ENCODE measurements around the gene NCK2.

NCK2 gene

DNA sequence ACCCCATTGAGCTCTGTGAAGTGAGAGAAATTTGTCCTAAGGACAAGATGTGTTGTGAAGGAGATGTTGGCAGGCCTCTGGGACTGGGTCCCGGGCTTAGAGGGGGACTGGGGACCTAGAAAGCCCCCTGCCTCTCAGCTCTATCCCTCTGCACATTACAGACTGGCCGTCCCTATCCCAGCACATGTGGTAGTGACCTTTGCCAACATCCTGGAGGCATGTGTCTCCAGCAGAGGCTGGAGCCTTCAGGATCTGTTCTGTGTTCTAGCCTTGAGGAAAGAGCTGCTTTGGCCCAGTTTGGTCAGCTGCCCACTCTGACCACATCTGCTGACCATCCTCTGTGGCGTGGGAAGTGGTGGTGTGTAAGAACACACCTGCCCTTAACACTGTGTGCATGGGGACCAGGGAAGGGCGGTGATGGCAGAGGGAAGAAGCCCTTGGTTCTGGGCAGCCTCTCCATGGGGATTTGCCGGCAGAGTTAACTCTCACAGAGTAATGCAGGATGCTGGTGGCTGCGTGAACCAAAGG is 33.4 kb downstream of the NCK2 start:
- DNase-seq, result no peak

GRCh38 chr2:105779394-105779793 is 34.7 kb downstream of the NCK2 start:
- DNase-seq, result no peak

DNA sequence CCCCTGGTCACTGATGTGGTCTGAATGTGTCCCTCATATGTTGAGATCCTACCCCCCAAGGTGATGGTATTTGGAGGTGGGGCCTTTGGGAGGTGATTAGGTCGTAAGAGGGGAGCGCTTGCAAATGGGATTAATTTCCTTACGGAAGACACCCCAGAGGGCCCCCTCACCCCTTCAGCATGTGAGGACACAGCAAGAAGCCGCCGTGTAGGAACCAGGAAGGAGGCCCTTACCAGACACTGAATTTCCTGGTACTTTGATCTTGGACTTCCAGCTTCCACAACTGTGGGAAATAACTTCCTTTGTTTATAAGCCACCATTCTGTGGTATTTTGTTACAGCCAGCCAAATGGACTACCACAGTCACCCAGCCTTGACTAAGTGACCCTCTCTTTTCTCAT is 35.9 kb downstream of the NCK2 start:
- DNase-seq, result no peak

- no peak for DNase-seq
Measured at GRCh38 chr2:105781274-105781978, 36.7 kb downstream of the NCK2 start.

DNA sequence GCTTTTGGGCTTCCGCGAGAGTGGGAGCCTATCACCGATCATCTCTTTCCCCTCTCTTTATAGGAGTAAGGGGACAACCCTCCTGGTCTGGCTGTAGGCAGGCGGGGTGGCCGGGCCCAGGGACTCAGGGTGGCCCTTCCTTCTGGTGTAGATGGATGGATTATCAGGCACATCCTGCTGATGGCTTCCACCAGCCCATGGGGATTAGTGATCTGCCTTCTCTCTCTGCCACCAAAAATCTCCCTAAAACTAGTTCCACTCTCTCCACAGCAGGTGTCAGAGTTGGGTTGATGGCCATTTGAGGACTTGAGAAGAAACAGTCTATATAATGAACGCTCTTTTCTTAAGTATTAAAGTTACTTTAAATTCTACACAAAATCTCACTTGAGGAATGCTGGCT is 37.4 kb downstream of the NCK2 start:
- no peak for DNase-seq

DNA sequence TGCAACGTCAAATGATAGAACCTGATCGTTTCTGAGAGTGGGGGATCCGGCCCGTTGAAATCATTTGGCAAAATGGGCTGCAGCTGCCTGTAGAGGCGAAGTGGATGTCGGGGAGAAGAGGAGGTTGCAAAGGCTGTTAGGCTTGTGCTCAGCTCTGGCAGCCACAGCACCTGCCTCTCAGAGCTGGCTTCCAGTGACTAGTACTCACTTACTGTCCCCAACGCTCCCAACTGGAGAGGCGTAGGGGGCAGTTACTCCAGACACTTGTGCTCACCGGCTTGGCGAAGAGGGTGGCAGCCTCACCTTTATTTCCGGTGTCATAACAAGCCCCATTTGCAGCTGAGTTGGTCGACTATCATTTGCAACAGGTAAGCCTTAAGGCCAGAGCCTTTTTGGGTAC is 37.9 kb downstream of the NCK2 start:
- DNase-seq, result no peak

- no peak for DNase-seq
Measured at GRCh38 chr2:105783151-105783738, 38.5 kb downstream of the NCK2 start.

DNA sequence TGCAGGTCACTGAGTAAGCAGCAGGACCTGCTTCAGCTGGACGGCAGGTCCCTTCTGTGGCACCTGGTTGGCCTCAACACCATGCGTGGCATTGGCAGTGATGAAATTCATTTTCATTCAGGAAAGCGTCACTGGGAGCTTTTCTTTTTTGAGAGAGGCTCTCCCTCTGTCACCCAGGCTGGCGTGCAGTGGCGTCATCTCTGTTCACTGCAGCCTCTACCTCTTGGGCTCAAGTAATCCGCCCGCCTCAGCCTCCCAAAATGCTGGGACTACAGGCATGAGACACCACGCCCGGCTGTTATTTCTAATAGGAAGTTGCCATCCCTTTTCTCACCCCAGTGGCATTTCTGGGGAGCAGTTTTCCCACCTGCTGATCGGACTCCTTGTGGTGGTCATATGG is 39.3 kb downstream of the NCK2 start:
- DNase-seq, result no peak

- DNase-seq, result no peak
Measured at GRCh38 chr2:105784589-105784988, 39.9 kb downstream of the NCK2 start.

DNA sequence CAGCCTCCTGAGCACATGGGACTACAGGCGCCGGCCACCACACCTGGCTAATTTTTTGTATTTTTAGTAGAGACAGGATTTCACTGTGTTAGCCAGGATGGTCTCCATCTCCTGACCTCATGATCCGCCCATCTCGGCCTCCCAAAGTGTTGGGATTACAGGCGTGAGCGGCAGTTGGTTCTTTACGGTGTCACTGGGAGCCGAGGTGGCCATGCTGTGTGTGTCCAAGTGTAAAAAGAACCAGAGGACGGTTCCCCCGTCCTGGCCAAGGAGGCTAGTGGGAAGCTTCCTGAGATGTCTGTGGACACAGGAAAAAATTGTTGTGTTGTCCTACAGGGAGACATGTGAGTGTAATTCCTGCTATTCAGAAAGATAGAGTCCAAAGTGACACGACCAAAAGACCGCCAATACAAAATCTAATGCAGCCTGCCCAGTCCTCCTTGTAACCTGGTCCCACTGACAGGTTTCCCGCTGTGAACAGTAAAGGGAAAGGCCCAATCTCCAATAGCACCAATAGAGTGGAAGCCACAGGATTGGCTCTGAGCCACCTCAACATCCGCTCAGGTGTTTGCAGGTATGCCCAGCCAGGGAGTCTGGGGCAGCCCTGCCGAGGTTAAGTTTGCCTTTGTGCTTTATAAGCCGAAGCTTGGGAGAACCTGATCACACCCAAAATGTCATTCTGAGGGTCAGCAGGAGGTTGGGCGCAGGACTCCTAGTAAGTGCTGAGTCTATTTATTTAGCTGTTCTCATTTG is 40.6 kb downstream of the NCK2 start:
- no peak for DNase-seq

GRCh38 chr2:105786231-105787230 is 41.8 kb downstream of the NCK2 start:
- no peak for DNase-seq

GRCh38 chr2:105787376-105788318 is 42.9 kb downstream of the NCK2 start:
- DNase-seq, result no peak

- DNase-seq, result no peak
Measured at GRCh38 chr2:105788670-105789290, 44.1 kb downstream of the NCK2 start.

DNA sequence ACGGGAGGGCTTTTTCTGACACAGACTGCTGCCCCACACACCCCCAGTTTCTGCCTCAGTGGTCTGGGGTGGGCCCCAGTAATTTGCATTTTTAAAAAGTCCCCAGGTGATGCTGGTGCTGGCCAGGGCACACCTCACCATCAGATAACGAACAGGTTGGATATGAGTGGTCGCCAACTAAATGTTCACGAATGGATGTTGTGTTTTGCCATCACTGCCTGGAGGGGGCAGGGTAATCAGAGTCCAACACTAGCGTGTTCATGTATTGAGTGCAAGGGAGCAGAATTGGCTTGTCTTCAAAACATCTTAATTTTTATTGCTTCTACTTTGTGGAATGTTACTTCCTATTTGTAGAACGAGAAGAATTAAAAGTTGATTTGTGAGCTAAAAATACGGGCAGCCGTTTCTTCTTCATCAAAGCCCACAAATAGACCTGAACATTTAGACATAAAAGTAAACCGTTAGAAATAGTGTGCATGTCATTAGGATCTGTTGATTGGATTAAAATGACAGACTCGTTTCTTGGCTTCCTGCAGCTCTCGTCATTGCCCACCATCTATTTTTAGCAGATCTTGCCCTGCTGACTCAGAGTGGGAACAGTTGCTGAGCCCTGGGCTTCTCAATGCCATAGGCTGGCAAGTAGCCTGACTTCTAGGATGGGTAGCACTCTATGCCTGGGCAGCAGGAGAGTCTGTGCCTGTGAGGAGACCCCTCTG is 45.2 kb downstream of the NCK2 start:
- DNase-seq, result no peak

DNA sequence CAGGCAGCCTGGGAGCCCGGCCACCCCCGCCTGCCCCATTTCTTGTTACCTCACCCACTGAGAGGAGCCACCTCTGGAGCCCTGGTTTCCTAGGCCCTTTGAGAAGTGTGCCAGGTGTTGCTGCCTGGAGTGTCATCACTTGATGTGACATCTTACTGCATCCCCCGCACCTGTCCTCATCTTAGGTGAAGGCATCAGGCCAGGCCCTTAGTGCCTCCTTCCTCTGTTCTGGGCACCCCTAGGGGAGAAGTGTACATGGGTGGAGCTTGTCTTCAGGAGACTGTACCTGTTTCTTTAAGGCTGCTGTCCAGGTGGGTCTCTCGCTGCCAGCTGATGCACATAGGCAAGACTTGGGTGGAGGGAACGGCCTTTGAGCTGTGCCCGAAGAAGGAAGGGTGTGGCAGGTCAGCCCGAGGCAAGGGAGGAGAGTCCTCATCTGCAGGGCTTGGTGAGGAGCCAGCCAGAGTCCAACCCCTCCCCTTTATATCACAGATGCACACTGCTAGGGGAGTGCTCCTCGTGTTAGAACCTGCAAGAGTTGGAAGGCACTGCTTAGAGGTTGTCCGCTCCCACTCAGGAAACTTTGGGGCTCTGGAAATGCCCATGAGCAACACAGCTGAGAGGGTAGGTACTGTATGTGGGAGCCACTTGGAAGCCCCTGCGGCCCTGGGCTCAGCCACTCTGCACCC is 45.9 kb downstream of the NCK2 start:
- DNase-seq, result no peak

GRCh38 chr2:105791229-105791628 is 46.5 kb downstream of the NCK2 start:
- no peak for DNase-seq

DNA sequence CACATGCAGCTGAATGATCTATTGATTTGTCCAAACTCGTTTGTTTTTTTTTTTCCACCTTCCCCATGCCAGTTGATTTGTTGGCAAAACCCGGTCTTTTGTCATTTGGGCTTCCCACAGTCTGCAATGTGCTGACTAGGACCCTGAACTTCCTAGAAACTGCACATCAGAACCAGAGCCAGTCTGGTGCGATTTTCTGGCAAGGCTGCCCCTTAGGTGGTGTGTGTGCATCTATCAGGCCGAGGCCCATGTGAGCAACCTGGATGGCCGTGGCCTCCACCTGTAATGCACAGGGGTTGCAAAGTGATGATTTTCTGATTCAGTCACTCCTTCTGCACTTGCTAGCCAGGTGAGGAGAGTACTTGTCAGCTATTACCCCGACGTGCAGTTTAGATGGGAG is 47.8 kb downstream of the NCK2 start:
- no peak for DNase-seq

DNA sequence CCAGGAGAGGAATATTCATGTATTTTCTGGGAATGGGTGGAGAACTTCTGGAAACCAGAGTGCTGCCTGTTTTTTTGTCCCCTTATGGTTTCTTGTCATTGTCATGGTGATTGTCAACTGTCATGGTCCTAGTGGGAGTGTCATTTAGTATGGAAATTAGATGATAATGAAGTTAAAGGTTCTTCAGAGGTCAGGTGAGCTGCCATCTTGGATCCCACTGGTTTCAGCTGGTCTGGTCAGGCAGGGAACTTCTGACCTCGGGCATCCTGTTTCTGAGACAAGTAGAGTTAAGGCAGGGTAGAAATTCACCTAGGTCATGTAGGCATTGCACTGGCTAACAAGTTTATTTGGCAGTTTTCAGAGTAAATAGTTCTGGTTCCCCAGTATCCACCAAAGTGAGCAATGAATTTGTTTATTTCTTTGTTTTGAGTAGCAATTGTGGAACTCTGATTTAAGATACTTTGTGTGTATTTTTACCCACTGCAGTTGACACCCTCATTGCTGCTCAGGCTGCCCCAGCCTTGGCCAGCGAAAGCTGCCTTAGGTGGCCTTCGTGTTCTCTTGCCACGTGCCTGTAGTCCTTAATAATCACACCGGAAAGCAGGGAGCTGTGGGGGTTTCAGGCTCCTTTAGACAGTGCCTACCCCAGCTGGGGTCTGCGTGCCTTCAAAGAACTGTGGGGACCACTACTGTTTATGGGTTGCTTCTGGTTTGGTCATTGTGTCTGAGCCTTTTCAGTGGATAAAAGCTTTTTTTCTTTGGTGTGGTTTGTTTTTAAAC is 48.7 kb downstream of the NCK2 start:
- no peak for DNase-seq

Measured in NCI-H187 treated with DMSO at 0.1 percent for 48 hours (cell line).